ENCODE measurements around the gene CLHC1.
A peak's percentile ranks its signal among the peaks of the same experiment; 100 is the strongest.

The CLHC1 gene

DNA sequence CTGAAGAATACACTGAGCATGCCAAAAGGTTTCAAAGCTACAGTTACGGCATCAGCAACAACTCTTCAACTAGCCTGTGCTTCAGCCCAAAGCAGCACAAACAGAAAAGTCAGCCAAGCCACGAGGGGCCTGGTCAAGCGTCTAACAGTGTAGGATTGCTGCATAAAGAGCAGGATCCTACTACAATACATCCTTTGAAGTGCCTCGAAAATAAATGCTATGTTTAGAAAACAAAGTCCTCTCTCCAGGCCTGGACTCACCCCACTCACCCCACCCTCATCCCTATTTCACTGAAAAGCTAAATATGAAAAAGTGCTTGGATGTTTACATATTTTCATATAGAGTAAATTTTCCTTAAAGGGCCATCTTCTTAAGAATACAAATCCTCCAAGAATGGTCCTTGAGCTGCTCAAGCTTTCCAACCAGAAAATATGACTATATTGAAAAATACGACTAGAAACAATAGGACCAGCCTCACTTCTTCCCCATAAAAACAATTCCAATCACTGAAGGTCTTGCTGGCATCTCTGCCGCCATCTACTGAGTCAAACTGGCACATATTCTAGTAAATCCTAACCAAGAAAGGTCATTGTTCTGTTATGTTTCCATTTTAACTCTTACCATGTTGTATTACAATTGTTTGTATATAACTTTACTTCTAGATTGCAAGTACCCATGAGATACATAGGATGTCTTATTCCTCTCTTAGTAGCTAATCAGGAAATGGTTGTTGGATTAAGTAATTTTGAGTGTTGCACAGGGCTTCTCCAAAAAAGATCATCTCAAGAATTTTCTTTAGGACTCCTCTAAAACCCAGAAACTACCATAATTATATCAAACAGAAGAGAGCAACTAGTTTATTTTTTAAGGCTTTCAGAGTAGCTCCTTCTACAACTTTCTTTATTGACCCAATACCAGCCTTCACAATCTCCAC is 63.6 kb downstream of the CLHC1 start:
- DNase-seq = peak; percentile 37

DNA sequence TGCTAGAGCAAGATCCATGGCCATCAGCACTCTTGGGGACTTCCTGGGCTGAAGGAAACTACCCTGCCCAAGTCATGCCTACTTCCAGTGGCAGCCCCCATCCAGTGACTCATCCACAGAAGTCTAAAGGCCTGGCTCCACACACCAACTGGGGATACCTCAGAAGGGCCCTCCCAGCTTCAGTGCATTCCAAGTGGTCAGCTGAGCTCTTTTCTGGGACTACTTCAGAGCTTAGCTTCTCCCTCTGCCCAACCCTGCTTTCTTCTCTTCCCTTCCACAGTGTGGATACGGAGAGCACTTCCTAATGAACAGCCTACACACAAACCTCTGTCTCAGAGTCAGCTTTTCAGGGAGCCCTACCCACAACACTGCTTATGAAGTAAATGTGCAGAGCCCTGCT is 66.5 kb downstream of the CLHC1 start:
- DNase-seq = no peak

GRCh38 chr2:55164534-55165480 is 67.3 kb downstream of the CLHC1 start:
- DNase-seq = no peak

DNA sequence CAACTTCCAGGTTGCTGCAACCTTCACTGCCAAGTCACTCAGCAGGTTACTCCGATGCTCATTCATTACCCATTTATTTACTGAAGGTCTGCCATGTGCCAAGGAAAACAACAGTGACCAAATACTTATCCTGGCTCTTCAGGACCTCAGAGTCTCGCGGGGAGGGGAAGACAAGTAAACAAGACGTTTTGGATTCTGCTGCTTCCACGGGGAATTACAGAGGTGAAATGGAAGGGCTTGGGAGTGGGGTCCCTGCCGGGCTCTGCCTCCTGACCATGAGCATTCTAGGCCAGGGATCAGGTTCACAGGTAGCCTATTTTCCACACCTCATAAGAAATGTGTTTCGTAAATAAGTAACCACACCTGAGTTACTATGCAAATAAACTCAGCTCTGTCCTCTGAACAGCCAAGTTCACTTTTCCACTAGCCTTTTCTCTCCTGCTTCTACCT is 68.1 kb downstream of the CLHC1 start:
- no peak for DNase-seq

DNA sequence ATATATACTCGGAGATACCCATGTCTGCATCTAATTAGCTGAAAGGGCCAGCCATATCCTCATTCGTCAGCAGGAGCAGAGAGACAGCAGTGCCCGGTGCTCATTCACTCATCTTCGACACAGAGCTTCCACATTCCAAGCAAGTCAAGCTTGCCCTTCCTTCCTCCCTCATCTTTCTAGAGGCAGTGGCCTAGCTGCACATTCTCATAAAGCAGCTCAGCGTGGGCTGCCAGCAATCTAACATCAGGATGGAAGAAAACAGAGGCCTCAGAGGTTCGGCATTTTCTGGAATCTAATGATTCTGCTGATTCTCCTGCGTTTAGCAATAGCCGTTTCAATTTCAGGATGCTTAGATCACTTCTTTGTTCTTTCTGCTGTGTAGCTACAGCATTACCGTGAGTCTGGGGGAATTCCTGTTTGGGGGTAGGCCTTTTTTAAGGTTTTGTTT is 68.8 kb downstream of the CLHC1 start:
- no peak for DNase-seq

GRCh38 chr2:55162284-55163006 is 69.6 kb downstream of the CLHC1 start:
- DNase-seq = no peak

- DNase-seq = no peak
Measured at GRCh38 chr2:55161295-55162210, 70.5 kb downstream of the CLHC1 start.

- no peak for DNase-seq
Measured at GRCh38 chr2:55160422-55160821, 71.7 kb downstream of the CLHC1 start.

GRCh38 chr2:55159752-55160151 is 72.3 kb downstream of the CLHC1 start:
- DNase-seq = no peak

DNA sequence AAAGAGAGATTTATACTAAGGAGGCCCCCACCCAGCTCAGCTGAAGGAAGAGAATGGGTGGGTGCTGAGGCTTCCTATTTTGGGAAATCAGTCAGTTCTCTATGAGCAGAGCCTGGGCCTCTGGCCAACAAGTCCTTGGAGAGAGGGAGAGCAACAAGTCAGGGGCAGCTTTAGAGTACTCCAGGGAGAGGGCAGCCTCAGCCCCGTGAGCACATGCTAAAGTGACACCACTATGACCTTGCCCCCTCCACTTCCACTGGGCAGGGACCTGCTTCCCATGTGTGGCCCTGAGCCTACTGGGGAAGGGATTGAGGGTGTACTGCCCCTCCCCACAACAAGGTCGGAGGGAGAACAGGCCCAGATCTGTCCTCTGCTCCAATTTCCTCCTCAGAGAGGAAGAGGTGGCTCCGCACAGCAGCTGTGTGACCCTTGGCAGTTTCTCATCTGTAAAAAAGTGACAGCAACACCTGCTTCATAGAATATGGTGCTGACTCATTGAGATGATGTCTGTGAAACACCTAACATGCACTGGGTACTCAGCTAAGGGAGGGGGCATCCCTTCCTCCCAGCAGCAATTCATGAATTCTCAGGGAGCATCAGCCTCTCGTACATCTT is 72.9 kb downstream of the CLHC1 start:
- peak; percentile 33 for DNase-seq

GRCh38 chr2:55158111-55158814 is 73.8 kb downstream of the CLHC1 start:
- DNase-seq = peak; percentile 5

GRCh38 chr2:55157474-55157884 is 74.6 kb downstream of the CLHC1 start:
- DNase-seq = no peak

GRCh38 chr2:55156984-55157383 is 75.1 kb downstream of the CLHC1 start:
- DNase-seq = peak; percentile 1

GRCh38 chr2:55156326-55156725 is 75.8 kb downstream of the CLHC1 start:
- no peak for DNase-seq

DNA sequence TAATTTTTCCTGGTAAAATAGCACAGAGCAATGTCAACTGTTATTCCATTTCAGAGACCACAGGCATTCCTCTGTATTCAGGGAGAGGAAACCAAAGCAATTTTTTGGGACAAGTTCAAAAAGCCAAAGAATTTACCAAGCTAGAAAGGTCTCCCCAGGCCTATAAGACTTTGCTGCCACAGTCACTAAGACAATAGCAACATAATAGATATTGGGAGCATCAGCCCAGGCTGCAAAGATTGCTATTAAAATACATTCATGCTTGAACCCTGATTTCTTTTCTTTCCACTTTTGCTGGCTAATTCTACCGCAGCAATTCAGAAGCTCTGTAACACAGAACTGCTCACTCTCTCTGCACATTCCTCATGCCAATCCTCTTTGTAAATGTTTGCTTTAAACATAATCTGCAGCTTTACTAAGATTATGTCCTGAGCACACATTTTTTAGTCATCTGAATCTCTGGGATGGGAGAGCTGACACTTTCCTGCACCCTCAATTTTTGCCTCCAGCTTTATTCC is 76.3 kb downstream of the CLHC1 start:
- no peak for DNase-seq

DNA sequence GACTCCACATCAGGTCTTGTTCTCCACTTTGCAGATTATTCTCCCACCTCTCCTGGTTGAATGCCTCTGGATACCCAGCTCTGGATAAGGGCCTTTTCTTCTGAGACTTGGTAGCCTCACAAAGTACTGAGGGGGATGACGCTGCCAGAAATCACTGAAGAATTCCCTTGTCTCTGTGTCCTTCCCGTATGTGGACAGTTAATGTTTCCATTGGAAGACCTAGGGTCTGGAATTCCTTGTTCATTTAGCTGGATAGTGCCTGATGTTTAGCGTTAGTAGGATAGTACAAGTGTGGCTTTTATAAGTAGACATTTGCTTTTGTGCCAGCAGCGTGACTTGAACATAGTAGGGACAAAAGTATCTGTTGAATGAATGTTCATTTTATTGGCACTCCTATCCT is 76.9 kb downstream of the CLHC1 start:
- no peak for DNase-seq

DNA sequence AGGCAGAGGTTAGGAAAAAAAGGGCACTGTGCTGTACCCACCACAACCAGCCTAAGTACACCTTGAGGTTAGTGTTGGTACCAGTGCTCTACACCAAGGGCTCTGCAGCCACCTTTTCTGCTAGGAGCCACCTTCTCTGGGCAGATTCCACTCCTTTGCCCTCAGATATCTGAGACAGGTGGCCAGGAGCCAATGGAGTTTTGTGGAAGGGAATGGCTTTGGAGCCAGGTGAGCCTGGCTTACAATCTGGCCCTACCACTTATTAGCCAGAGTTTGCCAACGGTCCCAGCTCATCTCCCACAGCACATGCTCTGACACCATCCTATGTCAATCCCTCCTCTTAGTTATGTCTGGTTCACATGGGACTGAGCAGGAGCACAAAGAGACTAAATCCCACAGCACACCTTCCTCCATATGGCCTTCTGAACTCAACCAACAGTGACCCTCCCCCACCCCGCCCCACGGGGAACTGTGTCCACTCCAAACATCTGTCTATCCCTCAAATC is 77.5 kb downstream of the CLHC1 start:
- DNase-seq = no peak

GRCh38 chr2:55153584-55154299 is 78.4 kb downstream of the CLHC1 start:
- no peak for DNase-seq

Measured in GF-D8 (cell line).